ENCODE data around the gene GCLC. TPM values are rescaled to one million over a fixed set of nuclear protein-coding genes. Genes with fewer than 3 reads are reported as not detected.
A peak's percentile ranks its signal among the peaks of the same experiment; 100 is the strongest.

Gene GCLC
- total and polyA plus RNA-seq, 9 of the 15 experiments (the other 6 are each of a cell fraction or from before 2014, with no cell fraction given): 3.9 to 20.0 (median 9.4) TPM

DNA sequence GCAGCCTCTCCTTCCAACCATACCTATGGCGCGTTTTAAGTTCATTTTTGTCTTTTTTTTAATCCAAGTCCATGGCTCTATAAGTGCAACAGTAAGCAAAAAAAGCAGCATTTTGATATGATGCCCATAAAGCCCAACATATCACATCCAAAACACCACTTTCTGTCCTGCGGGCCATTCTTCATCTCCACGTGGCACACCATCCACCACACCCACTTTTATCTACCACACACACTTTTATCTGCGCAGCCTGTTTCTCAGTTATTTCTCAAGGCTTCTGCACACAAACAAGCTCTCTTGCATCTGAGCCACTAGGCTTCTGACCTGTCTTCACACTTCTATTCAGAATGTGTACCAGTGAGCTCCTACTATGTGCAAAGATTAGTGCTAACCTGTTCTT, 5.3 kb downstream of the GCLC start:
- no peaks in the 10 kb centered on the region for H3K27me3 ChIP-seq (ENCODE audit: control insufficient read depth in 2 of 2, insufficient read depth in 2 of 2, low read length in 2 of 2)
- H2AFZ ChIP-seq (ENCODE audit: low read depth, low read length): peak overlapping the region; percentile 36; the same call in 1 of the 2 replicates
- WGBS (ENCODE audit: insufficient coverage, low coverage, missing lambda C conversion rate): 22% methylated on average over 5 of the region's 5 CpGs
- no peaks in the 10 kb centered on the region; the same call in 1 of the 2 replicates for H4K20me1 ChIP-seq (replicated peaks; ENCODE audit: control insufficient read depth, insufficient read depth, low read length)
- H3K4me1 ChIP-seq (replicated peaks in 1 of 2; ENCODE audit: control insufficient read depth in 2 of 2, insufficient read depth in 2 of 2, low read length in 2 of 2): peaks cover 11 to 30% of the 10 kb centered on the region in 2 experiments; a peak in 4 of 5 replicates
- ChIA-PET CTCF (ENCODE audit: low intra/inter-chr PET ratio) (no interaction called here), POLR2A (interaction anchor here (1.0 kb wide), 1 partner anchor 37 kb away, joined by 4 read pairs; no protein-coding TSS in a partner anchor)
- in situ Hi-C loops (cut with MboI) (no loop called here), intact Hi-C loops (cut with micrococcal nuclease) (no loop called here)
- H3K9me3 ChIP-seq (replicated peaks; ENCODE audit: control insufficient read depth, insufficient read depth, low read depth, low read length): no peaks in the 10 kb centered on the region
- BruUV-seq (replicated peaks): no TSS peak
- no peaks in the 10 kb centered on the region for H3K36me3 ChIP-seq (ENCODE audit: control insufficient read depth, insufficient read depth, low read length)
- H3K9ac ChIP-seq (ENCODE audit: insufficient read depth in 1 of 2, low read depth in 2 of 2, low read length in 2 of 2): 0 out of 4 replicates have a peak overlapping the region, but pooled peaks of 1 of the 2 experiments have one; percentile 28
- peak; percentile 30 for ATAC-seq
- FAIRE-seq: peak; percentile 6
- H3K4me3 ChIP-seq: no peak overlapping the region
- no peaks in the 10 kb centered on the region for H3K9me1 ChIP-seq (ENCODE audit: control insufficient read depth, insufficient read depth, low read length)
- H3K27ac ChIP-seq (ENCODE audit: extremely low read depth, low read depth, low read length): no peak overlapping the region
- peak in 2 of 4 experiments; percentile 48 to 60 for DNase-seq (ENCODE audit: extremely low read depth in 1 of 4, low spot score in 3 of 4)
- H3K4me2 ChIP-seq (ENCODE audit: insufficient read depth, low read length): peak overlapping the region; percentile 19
- H3K79me2 ChIP-seq (ENCODE audit: control insufficient read depth, insufficient read depth, low read length): peaks cover 24% of the 10 kb centered on the region
- TF ChIP-seq, protein P1, sequence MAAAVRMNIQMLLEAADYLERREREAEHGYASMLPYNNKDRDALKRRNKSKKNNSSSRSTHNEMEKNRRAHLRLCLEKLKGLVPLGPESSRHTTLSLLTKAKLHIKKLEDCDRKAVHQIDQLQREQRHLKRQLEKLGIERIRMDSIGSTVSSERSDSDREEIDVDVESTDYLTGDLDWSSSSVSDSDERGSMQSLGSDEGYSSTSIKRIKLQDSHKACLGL (CRISPR knock-in tag; IDR thresholded peaks at IDR 0.05; ENCODE audit: borderline replicate concordance, poor library complexity, severe bottlenecking): peak; percentile 18
- TF ChIP-seq L3MBTL2 (IDR thresholded peaks at IDR 0.05) (peak; percentile 56), HDAC1 (IDR thresholded peaks at IDR 0.05) (peak in 1 of 2 experiments; percentile 51; a peak in 2 of 4 replicates), CUX1 (CRISPR knock-in tag; IDR thresholded peaks at IDR 0.05) (no peak), KLF13 (tag; IDR thresholded peaks at IDR 0.05; ENCODE audit: borderline replicate concordance, low read depth) (peak; percentile 92), MYC (IDR thresholded peaks at IDR 0.05; ENCODE audit: low read depth, low read length) (peak; percentile 66), MYC (CRISPR knock-in tag; IDR thresholded peaks at IDR 0.05; ENCODE audit: borderline replicate concordance, low read depth) (no peak), E2F6 (IDR thresholded peaks at IDR 0.05; ENCODE audit: borderline replicate concordance in 1 of 2, extremely low read depth in 1 of 2, insufficient read depth in 1 of 2, insufficient read length in 1 of 2, low read depth in 1 of 2, low read length in 1 of 2, poor library complexity in 1 of 2, severe bottlenecking in 1 of 2) (peak in 1 of 2 experiments; percentile 9), MEIS2 (IDR thresholded peaks at IDR 0.05; ENCODE audit: partially characterized antibody) (peak; percentile 43), RFX5 (IDR thresholded peaks at IDR 0.05; ENCODE audit: low read depth, low read length) (no peak), PPARD (CRISPR knock-in tag; IDR thresholded peaks at IDR 0.05) (no peak), MAFF (IDR thresholded peaks at IDR 0.05; ENCODE audit: low read length) (peak; percentile 55), FOXK2 (conservative IDR thresholded peaks at IDR 0.05 in 1 of 2, IDR thresholded peaks at IDR 0.05 in 1 of 2; ENCODE audit: low read depth in 2 of 2) (peak; percentile 37 to 65; a peak in 3 of 4 replicates), SMARCA4 (IDR thresholded peaks at IDR 0.05) (peak; percentile 39; the same call in 1 of the 2 replicates), CBFA2T3 (IDR thresholded peaks at IDR 0.05) (peak; percentile 85), C11orf30 (IDR thresholded peaks at IDR 0.05; ENCODE audit: low read depth) (peak; percentile 66)

Data from K562 (cell line).